ENCODE results near the gene LTF. TPM values are rescaled to one million over a fixed set of nuclear protein-coding genes. Genes with fewer than 3 reads are reported as not detected.

Gene LTF
- total RNA-seq, 1 donor = 0.72 TPM

DNA sequence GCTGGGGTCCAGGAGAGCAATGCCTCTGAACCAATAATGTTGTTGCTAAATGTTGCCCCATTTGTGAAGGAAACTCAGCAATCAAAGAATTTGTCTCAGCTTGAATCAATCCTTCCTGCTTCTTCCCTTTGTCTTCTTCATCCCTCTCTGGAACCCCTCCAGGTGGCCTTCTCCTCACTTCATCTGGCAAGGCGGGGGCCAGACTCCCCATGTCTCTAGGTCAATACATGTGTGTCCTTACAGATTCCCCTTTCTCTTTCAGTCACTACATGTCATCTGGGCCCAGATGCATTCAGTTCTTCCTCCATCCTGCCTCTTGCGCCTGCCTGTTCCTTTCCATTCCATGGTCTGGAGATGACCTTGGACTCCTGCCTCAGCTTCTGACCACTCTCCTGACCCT lies 8.0 kb upstream of the LTF start:
- H3K27me3 ChIP-seq (ENCODE audit: insufficient read depth, low read length) = peaks cover 52% of the 10 kb centered on the region
- no peak overlapping the region for H2AFZ ChIP-seq (ENCODE audit: low read length)
- no peak overlapping the region for H3K4me3 ChIP-seq (ENCODE audit: insufficient read depth, low read length)
- no peak overlapping the region for H3K27ac ChIP-seq (ENCODE audit: low read depth, low read length)
- no peak for DNase-seq (ENCODE audit: insufficient read length, low spot score, missing footprints)
- no peaks in the 10 kb centered on the region for H3K79me2 ChIP-seq (ENCODE audit: insufficient read depth, low read length)
- H3K4me1 ChIP-seq (ENCODE audit: insufficient read depth, low read length) = no peaks in the 10 kb centered on the region
- no peaks in the 10 kb centered on the region for H3K36me3 ChIP-seq (ENCODE audit: insufficient read depth, low read length)
- H3K4me2 ChIP-seq (ENCODE audit: insufficient read depth, low read length) = no peak overlapping the region
- TF ChIP-seq, protein P1, sequence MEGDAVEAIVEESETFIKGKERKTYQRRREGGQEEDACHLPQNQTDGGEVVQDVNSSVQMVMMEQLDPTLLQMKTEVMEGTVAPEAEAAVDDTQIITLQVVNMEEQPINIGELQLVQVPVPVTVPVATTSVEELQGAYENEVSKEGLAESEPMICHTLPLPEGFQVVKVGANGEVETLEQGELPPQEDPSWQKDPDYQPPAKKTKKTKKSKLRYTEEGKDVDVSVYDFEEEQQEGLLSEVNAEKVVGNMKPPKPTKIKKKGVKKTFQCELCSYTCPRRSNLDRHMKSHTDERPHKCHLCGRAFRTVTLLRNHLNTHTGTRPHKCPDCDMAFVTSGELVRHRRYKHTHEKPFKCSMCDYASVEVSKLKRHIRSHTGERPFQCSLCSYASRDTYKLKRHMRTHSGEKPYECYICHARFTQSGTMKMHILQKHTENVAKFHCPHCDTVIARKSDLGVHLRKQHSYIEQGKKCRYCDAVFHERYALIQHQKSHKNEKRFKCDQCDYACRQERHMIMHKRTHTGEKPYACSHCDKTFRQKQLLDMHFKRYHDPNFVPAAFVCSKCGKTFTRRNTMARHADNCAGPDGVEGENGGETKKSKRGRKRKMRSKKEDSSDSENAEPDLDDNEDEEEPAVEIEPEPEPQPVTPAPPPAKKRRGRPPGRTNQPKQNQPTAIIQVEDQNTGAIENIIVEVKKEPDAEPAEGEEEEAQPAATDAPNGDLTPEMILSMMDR (IDR thresholded peaks at IDR 0.05; ENCODE audit: extremely low read depth, low read depth, low read length) = no peak
- no peaks in the 10 kb centered on the region for H4K20me1 ChIP-seq (ENCODE audit: insufficient read depth, low read length)
- H3K9me3 ChIP-seq (ENCODE audit: low read depth, low read length) = peaks cover 2% of the 10 kb centered on the region

DNA sequence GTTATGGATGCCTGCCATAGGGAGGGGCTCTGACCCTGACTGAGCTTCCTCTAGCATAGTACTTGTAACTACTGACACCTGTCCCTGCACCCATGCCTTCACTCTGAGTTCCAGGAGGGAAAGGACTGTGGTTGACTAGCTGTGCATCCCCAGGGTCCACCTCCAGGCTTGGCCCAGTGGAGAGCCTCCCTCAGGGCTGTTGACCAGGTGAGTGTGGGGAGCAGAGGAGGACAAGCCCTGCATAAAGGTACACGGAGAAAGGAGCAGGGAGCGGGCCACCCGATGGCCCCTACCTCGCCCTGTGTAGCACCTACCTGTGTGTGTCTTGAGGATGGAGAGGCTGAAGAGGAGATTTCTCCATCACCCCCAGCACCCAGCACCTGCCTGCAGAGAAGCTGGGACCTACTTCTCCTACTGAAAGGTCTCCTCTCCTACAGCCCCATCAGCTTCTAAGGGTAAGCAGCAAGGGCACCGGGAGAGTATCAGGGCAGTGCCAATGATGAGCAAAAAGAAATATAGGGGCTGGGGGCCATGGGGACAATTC lies 6.7 kb upstream of the LTF start:
- no peaks in the 10 kb centered on the region for H4K20me1 ChIP-seq (ENCODE audit: insufficient read depth, low read length)
- H3K27ac ChIP-seq (ENCODE audit: low read depth, low read length) = no peak overlapping the region
- H3K79me2 ChIP-seq (ENCODE audit: insufficient read depth, low read length) = no peaks in the 10 kb centered on the region
- H3K4me3 ChIP-seq (ENCODE audit: insufficient read depth, low read length) = no peak overlapping the region
- no peak overlapping the region for H2AFZ ChIP-seq (ENCODE audit: low read length)
- H3K27me3 ChIP-seq (ENCODE audit: insufficient read depth, low read length) = peaks cover 47% of the 10 kb centered on the region
- TF ChIP-seq, protein P1 (IDR thresholded peaks at IDR 0.05; ENCODE audit: extremely low read depth, low read depth, low read length) = no peak
- no peak overlapping the region for H3K4me2 ChIP-seq (ENCODE audit: insufficient read depth, low read length)
- H3K9me3 ChIP-seq (ENCODE audit: low read depth, low read length) = peaks cover 2% of the 10 kb centered on the region
- DNase-seq (ENCODE audit: insufficient read length, low spot score, missing footprints) = no peak
- no peaks in the 10 kb centered on the region for H3K36me3 ChIP-seq (ENCODE audit: insufficient read depth, low read length)
- no peaks in the 10 kb centered on the region for H3K4me1 ChIP-seq (ENCODE audit: insufficient read depth, low read length)

DNA sequence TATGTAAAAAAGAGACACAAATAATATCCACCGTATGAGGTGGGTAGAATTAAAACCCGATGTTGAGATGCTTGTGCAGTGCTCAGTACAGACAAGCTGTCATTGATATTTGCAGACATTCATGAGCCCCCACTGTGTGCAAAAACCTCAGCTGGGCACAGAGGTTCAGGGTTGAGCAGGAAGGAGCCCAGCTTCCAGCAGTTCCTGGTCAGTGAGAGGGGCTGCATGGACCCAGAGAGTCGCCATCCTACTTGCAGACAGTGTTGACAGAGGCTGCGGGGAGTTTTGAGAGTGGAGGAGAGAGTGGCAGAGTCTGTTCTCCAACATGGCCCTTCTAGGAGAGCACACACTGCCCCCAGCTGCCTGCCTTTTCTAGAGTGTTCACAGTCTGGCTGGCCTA lies 6.1 kb upstream of the LTF start:
- Histone ChIP-seq H3K79me2 (ENCODE audit: insufficient read depth, low read length) (no peaks in the 10 kb centered on the region), H3K27ac (ENCODE audit: low read depth, low read length) (no peak overlapping the region), H3K27me3 (ENCODE audit: insufficient read depth, low read length) (peaks cover 47% of the 10 kb centered on the region), H3K4me3 (ENCODE audit: insufficient read depth, low read length) (no peak overlapping the region), H3K4me2 (ENCODE audit: insufficient read depth, low read length) (no peak overlapping the region), H3K4me1 (ENCODE audit: insufficient read depth, low read length) (no peaks in the 10 kb centered on the region), H3K9me3 (ENCODE audit: low read depth, low read length) (peaks cover 2% of the 10 kb centered on the region), H2AFZ (ENCODE audit: low read length) (no peak overlapping the region), H4K20me1 (ENCODE audit: insufficient read depth, low read length) (no peaks in the 10 kb centered on the region), H3K36me3 (ENCODE audit: insufficient read depth, low read length) (no peaks in the 10 kb centered on the region)
- TF ChIP-seq, protein P1 (IDR thresholded peaks at IDR 0.05; ENCODE audit: extremely low read depth, low read depth, low read length) = no peak
- DNase-seq (ENCODE audit: insufficient read length, low spot score, missing footprints) = no peak

DNA sequence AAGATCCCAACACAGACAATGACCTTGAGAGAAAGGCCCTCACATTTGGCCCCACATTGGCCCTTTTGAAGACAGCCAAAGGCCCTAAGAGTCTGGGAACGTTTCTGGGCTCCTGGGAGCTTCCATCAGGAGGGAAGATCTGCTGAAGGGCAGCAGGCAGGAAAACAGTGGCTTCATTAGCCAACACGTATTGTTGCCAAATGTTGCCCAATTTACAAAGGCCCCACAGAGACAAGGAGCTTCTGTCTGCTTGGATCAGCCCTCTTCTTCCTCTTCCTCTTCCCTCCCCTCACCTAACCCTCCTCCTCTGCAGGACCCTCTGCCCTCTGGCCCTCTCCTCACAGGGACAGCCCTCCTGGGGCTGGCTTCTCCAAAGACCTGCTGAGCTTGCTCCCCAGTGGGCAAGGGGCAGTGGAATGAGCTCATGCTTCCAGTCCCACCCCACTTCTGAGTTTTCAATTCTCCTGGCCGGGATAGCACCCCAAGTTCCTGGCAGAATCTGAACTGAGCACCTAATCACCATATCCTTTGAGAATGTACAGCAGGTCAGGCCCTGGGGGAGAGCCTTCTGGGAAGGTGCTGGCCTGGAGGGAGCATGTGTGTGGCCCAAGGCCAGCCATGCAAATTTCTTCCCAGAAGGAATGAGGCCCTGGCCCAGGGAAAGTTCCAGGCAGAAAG lies 5.1 kb upstream of the LTF start:
- Histone ChIP-seq H3K27me3 (ENCODE audit: insufficient read depth, low read length) (peaks cover 49% of the 10 kb centered on the region), H3K4me1 (ENCODE audit: insufficient read depth, low read length) (no peaks in the 10 kb centered on the region), H3K4me2 (ENCODE audit: insufficient read depth, low read length) (no peak overlapping the region), H3K36me3 (ENCODE audit: insufficient read depth, low read length) (no peaks in the 10 kb centered on the region), H2AFZ (ENCODE audit: low read length) (no peak overlapping the region), H4K20me1 (ENCODE audit: insufficient read depth, low read length) (no peaks in the 10 kb centered on the region), H3K79me2 (ENCODE audit: insufficient read depth, low read length) (no peaks in the 10 kb centered on the region), H3K27ac (ENCODE audit: low read depth, low read length) (no peak overlapping the region), H3K9me3 (ENCODE audit: low read depth, low read length) (peaks cover 2% of the 10 kb centered on the region), H3K4me3 (ENCODE audit: insufficient read depth, low read length) (no peak overlapping the region)
- no peak for DNase-seq (ENCODE audit: insufficient read length, low spot score, missing footprints)
- TF ChIP-seq, protein P1 (IDR thresholded peaks at IDR 0.05; ENCODE audit: extremely low read depth, low read depth, low read length) = no peak

All from osteoblast (primary cell).